ENCODE results near the gene LYL1.

LYL1 gene

DNA sequence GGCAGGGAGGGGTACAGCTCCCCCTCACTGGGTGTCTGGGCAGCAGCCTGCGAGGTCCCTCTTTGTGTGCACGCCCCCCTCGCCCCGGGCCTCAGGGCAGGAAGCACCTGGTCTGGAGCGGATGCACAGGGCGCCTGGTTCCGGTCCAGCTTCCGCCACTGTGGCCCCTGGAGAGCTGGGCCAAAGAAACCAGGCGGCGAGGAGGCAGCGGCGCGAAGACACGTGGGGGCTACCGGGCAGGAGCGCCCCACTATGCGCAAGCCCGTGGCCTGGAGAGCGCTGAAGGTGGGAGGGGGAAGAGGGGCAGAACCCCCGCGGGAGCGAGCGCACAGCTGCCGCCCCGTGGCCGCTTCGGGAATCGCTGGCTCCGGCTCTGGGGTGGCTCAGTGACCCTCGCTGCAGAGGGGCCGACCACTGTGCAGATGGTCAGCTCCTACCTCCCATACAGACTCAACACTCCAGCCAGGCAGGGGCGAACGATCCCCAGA is 1.7 kb upstream of the LYL1 start:
- DNase-seq, result peak; percentile 58

DNA sequence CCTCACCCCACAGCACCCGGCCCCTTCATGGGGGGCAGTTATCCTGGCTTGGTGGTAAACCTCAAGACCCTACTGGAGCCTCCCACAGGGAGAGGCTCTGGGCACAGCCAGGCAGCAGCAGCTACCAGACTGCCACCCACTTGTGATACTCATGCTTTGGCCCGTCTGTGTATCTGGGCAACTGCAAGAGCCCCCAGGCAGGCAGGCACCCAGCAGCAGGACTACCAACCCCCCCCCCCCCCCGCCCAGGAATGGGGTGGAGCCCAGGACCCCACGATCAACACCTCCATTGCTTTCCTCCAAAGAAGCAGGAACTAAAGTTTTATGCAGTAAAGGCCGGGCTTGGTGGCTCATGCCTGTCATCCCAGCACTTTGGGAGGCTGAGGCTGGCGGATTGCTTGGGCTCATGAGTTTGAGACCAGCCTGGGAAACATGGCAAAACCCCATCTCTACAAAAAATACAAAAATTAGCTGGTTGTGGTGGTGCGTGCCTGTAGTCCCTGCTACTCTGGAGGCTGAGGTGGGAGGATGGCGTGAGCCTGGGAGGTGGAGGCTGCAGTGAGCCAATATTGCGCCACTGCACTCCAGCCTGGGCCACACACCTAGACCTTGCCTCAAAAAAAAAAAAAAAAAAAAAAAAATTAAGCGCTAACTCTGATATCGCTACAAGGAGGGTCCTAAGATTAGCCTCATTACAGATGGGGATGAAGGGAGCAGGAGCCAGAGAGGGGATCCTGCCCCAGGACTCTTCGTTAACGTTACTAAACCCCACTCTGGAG is 1.1 kb upstream of the LYL1 start:
- DNase-seq, result no peak

DNA sequence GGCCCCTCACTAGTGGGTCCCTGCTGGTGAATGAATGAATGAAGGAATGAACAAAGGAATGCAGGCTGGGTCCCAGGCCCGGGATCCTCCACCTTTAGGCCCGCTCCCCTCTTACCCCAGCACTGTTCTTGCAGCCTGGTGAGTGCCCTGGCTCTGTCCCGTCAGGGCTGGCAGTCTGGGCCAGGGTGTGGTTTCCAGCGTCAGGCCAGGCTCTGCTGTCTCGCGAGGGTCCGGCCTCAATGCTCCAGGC is 317 bp downstream of the LYL1 start:
- no peak for DNase-seq

DNA sequence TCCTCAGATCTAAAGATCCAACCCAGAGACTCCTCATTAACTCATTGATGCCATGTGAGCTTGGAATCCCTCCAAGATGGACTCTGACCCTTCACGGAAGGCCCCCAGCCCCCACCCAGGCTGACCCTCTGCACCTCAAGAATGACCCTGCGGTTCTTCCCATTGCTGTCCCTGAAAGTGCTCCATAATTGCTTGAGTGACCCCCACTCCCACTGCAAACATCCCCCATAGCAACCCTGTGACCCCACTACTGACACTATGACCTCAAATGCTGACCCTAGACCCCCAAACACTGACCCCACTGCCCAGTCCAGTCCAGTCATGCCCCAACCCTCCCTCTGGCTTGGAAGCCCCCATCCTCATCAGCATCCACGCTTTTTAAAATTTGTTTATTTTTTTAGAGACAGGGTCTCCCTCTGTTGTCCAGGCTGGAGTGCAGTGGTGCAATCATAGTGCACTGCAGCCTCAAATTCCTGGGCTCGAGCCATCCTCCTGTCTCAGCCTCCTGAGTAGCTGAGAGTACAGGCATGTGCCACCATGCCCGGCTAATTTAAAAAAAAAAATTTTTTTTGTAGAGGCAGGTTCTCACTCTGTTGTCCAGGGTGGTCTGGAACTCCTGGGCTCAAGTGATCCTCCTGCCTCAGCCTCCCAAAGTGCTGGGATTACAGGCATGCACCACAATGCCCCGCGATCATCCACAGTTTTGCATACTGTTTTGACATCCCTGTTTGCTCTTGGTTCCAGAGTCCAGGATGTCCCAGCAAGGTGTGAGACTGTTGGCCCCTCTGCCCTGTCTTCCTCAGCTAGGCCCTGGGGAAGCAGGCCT is 855 bp downstream of the LYL1 start:
- no peak for DNase-seq

DNA sequence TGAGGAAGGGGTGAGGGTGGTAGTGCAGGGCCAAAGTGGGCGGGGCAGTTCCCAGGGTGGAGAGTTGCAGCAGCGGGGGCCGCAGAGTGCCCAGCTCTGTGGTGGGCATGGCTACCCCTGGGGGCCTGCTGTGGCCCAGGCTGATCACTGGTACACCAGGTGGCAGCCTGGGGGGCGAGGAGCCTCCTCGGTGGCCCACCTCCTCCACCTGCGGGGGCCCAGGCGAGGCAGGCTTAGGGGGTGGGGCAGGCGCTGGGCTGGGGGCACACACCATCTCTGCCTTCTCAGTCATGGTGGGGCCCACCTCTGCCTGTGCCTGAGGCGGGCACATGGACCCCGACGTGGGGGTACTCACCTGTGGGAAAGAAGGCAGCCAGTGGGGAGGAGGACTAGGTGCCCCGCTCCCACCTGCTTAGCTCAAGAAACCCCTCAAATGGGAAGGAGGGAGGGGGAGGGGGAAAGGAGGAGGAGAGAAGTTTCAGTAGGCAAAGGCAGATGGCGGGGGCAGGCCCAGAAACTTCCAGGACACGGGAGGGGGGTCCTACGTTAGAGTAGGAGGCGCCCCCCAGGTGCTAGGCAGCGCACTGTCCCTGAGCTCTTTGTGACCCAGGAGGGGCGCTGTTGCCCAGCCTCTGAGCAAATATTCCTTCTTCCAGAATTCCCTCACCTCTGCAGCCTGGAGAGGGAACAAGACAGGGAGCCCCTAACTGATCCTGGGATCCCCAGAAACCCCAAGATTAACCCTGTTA is 1.6 kb downstream of the LYL1 start:
- DNase-seq, result no peak

DNA sequence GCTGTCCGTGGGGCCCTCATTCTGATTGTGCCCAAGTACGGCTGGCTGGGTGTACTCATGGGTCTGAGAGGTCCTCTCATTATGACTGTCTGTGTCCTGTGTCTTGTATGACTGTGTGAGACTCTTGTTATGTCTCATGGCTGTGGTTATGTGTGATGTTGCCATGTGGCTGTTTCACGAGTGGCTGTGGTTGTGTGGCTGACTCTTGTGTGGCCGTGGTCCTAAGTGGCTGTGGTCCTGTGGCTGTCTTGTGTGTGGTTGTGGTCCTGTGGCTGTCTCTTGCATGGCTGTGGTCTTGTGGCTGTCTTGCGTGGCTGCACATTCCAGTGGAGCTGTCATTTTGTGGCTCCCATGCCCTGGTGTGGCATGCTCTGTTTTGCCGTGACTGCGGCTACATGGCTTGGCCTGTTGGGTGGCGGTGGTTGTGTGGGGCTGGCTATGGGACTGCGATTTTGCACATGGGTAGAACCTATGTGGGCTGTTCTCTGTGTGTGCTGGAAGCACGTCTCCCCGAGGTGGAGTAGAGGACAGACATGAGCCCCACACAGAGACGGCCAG is 2.5 kb downstream of the LYL1 start:
- peak; percentile 39 for DNase-seq

DNA sequence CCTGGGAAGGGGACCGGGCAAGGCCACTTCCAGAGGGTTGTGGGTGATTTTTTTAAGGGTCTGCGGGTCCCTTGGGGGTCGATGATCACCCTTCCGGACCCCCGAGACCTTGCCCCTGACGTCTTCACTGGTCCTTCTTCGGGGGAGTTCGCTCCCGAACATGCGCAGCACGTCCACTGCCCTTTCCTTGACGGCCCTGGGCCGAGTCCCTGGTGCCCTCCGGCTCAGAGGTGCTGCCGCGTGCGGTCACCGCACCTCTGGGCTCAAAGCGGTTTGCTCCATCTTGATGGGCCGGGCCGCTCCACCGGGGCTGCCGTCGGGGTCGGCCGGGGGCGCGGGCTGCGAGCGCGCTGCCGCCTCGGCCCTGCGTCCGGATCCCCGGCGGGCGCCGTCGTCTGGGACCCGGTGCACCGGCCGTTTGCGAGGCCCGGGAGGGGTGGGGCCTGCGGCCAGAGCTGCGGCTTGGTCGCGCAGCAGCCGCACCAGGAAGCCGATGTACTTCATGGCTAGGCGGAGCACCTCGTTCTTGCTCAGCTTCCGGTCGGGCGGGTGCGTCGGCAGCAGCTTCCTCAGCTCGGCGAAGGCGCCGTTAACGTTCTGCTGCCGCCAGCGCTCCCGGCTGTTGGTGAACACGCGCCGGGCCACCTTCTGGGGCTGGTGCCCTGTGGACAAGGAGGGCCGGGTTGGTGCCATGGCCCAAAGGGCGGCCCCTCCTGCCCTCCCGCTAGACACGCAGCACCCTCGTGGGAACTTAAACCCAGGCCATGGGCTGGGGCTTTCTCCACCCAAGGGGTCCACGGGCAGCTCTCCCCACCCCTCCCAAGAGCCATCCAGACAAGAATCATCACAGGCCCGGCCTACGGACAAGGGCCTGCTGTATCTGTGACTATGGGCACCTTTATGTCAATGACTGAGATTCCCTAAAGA is 3.3 kb downstream of the LYL1 start:
- peak; percentile 75 for DNase-seq

DNA sequence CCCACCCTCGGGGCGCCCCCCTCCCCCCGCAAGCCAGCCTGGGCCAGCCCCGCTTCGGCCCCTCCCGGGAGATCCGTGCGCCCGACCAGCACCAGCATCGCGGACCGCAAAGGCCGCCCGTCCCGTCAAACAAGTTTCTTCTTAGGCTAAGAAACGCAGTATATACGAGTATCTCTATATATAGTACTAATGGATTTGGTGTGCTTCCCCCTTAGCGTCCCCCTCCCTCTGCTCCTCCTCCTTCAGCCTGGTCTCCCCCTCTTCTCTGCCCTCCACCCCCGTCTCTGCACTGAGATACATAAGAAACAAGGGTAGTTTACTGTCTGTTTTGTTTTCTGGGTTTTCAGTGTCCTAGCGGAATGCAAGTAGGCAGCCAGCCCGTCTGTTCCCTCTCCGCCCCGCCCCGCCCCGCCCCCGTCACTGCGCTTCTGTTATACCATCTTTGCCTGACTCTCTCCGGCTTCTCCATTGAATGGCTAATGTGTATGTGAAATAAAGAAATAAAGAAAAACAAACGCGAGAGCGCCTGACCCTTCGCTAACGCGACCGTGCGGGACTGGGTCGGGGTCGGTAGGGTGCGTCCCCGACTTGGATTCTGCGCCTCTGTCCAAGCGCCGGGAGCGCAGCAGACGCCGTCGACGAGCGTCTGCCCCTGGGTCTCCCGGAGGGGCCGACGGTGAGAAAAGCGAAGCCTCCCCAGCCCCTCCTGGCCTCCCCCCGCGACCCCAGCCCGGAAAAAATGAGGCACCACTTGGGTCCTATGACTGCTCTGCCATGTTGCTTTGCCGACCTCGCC is 4.2 kb downstream of the LYL1 start:
- no peak for DNase-seq

DNA sequence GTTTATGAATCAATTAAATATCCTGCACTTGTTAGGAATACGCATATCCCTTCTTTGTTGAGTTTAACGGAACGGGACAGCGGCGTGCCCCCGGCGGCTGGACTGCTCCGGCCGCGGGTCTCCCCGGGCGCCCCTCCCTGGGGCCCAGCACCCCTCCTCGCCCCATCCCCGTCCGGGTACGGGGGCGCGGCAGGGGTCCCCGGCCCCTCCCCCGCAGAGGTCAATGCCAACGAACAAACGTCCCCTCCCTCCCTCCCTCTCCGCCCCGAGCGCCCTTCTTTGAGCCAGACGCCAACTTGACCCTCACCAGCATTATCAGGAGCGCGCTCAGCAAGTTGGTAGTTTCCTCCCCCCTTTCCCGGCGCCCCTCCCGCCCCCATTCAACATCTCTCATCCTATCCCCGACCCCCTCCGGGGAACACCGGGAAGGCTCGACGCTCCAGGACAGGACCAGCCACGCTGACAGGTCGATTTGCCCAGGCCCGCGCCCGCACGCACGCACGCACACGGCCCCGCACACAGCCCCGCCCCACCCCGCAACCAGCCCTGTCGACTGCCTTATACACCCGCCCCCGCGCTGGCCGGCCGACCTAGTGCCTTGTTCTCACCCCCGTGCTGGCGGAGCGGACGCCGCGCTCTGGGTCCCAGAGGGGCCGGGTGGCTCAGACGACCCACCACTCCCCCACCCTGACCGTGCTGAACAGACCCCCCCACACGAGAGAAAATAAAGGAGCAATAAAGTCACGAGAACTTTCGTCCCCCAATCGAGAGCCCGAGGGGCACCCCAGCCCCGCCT is 5.0 kb downstream of the LYL1 start:
- DNase-seq, result no peak

DNA sequence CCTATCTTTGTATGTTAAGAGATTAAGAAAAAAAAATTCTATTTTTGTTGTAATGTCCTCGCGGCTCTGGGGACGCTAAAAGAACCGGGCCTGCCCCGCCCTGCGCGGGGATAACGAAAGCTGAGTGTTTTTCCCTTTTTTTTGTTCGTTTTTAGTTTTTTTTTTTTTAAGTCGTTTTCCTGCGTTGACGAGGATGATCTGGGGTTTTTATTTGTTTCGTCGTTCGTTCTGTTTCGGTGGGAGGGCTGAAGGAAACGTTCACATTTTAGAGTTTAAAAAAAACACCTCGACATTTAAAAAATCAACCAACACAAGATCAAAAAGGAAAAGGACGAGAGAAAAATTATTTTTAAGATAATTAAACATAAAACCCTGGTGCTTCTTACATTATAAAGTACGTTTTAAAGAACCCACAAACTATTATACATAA is 5.6 kb downstream of the LYL1 start:
- DNase-seq, result no peak

DNA sequence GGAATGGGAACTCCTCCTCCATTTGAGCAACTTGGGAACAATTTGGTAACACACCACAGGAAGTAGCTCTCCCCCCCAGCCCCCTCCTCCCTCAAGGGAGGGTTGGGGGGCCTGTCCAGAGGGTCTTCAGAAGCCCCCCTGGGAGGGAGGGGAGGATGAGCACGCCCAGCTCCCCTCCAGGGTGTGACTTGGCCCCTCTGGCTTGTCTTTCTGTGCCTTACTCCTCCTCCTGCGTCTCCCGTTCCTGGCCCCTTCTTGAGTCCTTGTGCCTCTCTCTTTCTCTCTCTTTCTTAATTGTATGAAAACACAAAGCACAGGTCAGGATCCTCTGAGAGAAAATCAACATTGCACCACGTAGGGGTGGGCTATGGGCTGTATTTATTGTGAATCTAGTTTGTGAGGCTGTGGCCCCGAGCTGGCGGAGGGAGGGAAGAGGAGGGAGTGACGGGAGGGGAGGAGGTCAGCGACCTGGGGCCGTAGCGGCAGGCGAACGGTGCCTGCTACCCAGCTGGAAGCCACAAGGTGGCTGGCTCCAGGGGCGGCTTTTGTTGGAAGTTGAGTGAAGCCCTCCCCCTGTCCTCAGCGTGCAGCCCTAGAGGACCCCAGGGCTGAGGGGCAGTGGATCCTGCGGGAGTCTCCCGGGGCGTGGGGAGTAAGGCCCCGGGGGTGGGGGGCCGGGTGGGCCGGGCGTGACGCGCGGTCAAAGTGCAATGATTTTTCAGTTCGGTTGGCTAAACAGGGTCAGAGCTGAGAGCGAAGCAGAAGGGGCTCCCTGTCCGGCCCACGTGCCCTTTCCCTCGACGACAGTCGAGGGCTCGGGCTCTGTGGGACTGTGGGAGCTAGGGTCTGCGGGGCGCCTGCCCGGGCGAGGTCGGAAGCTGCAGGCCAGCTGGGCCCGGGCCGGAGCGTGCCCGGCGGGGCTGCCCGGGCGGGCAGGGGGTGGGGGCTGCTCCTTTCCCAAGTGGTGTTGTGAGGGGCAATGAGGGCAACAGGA is 6.4 kb downstream of the LYL1 start:
- DNase-seq, result no peak

DNA sequence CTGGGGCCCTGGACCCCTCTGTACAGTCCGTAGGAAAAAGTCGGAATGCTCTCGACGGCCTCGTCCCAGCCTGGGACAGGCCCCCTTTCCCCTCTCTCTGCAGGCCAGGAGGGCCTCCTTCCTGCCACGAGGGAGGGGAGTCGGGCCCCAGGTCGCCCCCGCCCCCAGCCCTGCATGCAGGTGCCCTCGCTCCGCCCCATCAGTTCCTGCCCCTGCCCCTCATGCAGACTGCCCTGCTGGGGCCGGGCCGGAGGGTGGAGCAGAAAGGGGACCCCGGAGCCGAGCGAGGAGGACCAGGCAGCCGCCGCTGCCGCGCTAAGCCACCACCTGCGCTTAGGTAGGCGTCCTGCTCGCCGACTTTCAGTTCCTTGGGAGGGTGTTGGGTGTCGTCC is 7.3 kb downstream of the LYL1 start:
- DNase-seq, result no peak

DNA sequence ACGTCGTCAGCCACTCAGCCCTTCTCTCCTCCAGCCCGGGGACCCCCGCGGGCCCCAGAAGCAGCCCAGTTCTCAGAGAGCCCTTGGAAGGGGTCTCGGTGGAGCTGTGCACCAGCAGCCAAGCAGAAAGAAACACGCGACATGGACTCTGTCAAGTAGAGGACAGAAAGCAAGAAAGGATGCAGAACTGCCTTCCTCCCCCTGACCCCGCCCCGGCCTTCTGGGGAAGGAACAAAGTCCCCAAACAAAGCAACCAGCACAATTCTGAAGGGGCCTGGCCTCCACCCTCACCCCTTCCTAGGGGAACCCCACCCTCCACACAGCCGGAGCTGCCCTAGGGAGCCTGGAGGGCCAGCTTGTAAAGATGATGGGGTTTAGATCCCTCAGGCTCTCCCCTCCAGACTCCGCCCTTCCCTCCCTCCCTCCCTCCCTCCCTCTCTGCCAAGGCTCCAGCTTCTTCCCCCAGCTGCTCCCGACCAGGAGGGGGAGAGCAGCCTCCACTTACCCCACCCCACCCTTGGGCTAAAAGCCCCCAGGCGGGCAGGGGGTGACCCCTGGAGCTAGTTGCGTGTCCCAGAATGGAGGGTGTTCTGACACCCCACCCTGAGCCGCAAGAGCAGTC is 7.8 kb downstream of the LYL1 start:
- DNase-seq, result no peak

DNA sequence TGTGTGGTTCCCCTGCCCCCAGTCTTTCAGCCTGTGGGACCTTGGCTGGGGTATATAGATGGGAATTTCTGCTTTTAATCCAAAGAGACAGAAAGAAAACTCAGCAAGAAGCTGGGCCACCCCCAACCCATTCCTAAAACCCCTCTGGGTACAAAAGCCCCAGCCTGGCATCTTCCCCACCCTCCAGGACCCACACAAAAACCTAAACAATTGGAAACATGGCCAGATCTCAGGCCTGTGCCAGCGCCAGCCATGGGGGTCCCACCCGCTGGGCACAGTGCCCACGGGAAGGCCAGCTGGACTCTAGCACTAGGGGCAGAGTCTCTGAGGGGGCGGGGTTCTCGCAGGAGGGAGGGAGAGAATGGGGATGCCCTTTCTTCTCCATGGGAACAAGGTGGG is 8.6 kb downstream of the LYL1 start:
- DNase-seq, result no peak

DNA sequence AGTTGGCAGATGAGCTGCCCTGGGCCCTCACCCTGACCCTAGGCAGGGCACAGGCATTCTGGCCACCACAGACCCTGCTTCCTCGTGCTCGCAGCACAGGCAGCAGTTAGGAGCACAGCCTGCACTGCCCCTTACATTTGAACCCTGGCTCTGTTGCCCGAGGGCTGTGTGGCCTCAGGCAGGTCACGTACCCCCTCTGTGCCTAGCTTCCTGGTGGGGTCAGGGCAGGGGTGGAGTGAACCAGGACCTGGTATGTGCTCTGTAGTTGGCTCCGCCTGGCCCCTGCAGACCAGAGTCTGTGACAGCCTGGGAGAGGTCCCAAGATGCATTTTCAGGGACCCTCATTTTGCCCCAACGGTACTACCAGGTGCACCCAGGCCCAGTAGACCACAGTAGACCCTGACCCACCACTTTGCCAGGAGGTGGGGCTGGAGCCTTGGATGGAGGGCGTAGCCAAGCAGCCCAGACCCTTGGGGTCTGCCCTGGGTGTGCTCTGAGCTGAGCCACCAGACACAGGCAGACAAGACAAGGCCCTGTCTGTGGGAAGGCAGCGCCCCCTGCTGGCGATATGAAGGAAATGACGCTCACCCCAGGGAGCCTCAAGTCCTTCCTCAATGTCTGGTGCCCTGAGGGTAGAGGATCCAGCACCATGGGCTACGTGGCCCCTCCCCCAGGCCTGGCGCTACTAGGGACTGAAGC is 9.1 kb downstream of the LYL1 start:
- DNase-seq, result peak; percentile 74

DNA sequence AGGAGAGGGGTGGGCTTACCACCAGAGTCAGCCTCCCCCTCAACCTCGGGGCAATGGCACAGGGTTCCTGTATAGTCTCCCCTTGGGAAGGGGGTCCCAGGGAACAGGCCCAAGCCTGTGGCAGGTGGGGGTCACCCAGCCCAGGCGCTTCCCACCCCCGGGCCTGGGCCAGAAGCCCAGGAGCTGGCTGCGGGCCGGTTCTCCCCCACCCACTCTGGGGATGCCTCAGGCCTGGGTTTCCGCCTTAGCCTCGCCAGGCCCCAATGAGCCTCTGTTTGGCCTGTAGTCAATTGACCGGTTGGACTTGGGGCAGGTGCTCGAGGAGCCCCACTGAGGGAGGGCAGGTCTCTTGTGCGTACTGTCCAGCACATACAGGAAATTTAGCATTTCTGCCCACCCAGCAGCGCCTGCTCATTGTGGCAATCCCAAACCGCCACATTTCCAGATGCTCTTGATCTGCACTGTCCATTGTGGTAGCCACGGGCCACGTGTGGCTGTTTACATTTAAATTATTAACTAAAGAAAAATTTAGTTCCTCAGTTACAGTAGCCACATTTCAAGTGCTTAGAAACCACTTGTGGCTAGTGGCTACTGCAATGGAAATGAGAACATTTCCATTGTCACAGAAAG is 9.9 kb downstream of the LYL1 start:
- DNase-seq, result no peak

DNA sequence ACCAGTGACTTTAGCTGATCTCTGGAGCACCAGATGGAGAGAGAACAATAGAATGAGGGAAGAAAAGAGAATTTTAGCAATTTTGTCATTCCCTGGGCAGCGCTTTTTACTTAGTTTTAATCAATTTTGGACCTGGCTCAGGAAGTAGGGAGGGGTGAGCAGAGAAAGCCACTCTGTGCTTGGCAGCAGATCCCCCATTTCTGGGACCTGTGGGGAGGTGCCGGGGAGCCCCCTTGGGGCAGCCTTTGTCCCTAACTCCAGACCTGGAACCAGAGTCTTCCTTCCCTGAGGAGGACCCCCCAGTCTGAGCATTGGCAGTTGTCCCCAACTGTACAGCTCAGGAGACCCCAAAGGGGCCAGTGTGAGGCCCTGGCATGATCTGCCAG is 10.5 kb downstream of the LYL1 start:
- DNase-seq, result no peak

Data from effector CD4-positive, alpha-beta T cell (primary cell).